Adrenal gland (tissue), 19 donors: ENCODE measurements around the gene MYO5B. TPM values are rescaled to one million over a fixed set of nuclear protein-coding genes. Genes with fewer than 3 reads are reported as not detected.
"Not testable (repeated sequence)": the region's sequence is repeated elsewhere in the genome, so short reads cannot be mapped to it uniquely, and the experiment has no call there.

Source experiments
- DNase-seq, 7 donors: peaks; one replicate each; pipeline ENCODE4 v3.0.0-alpha.2; 2019 to 2020
- H3K27ac ChIP-seq, 5 donors: fragments of 200-600 bp; sonication (generic) in 4 of 5; 1 replicate in 3 of 5; 2 replicates in 2 of 5; pipeline versions ENCODE4 v1.5.1 to v1.8.0; 2016 to 2020; ENCODE audit warnings: mild to moderate bottlenecking in 1 of 5
- H3K27me3 ChIP-seq: fragments of 200-600 bp; 2 replicates; pipeline ENCODE4 v1.8.0; 2021
- H3K36me3 ChIP-seq, 2 donors: fragments of 200-600 bp; replicated peaks in 1 of 2; 1 replicate in 1 of 2; 2 replicates in 1 of 2; pipeline versions ENCODE4 v1.5.1 to v1.8.0; 2018 to 2022
- H3K4me1 ChIP-seq, 2 donors: fragments of 200-600 bp; replicated peaks in 1 of 2; 1 replicate in 1 of 2; 2 replicates in 1 of 2; pipeline versions ENCODE4 v1.5.1 to v1.8.0; 2018 to 2021
- H3K4me3 ChIP-seq, 4 donors: fragments of 200-600 bp; sonication (generic) in 3 of 4; one replicate each; pipeline ENCODE4 v1.5.1; 2016 to 2018
- H3K9me3 ChIP-seq, 3 donors: fragments of 200-600 bp; sonication (generic) in 1 of 3; replicated peaks in 1 of 3; 1 replicate in 2 of 3; 2 replicates in 1 of 3; pipeline versions ENCODE4 v1.5.1 to v1.8.0; 2016 to 2021
- CTCF ChIP-seq, 6 experiments: fragments of 450-650 bp in 4 of 6; fragments of 200-600 bp in 2 of 6; sonication (generic) in 1 of 6; IDR thresholded peaks; 1 replicate in 5 of 6; 2 replicates in 1 of 6; pipeline versions ENCODE4 v1.5.1 to v1.8.0; 2016 to 2021; ENCODE audit warnings: antibody characterized with exemption in 6 of 6, mild to moderate bottlenecking in 2 of 6, moderate library complexity in 1 of 6
- POLR2A ChIP-seq, 2 donors: fragments of 450-650 bp; IDR thresholded peaks; one replicate each; pipeline ENCODE4 v1.6.1; 2017; ENCODE audit warnings: antibody characterized with exemption in 2 of 2, mild to moderate bottlenecking in 2 of 2, moderate library complexity in 1 of 2
- WGBS, 4 donors: extraction: QIAGEN DNeasy Blood & Tissue Kit in 2 of 4; methylation state at CpG; one replicate each; pipeline versions ENCODE4 v1.1.5 to v1.1.7; 2013 to 2017; 5-methylcytosine and 5-hydroxymethylcytosine counted together
- intact Hi-C, 2 donors: fragments of 100-400 bp; cut with DNase I; formaldehyde crosslinking; loops; one replicate each; pipeline versions ENCODE4 v1.14.1 to v1.15.0; 2022 to 2023
- long read RNA-seq, 10 donors: library from polyadenylated mRNA in 3 of 10; unstranded in 2 of 10; stranded (forward) in 1 of 10; transcript quantifications; one replicate each; pipeline ENCODE4 v2.0.0 and lab custom pipeline, GENCODE V29; 2021 to 2026
- polyA plus RNA-seq, 3 donors: library from polyadenylated mRNA; stranded (reverse); fragments of 200-250 nt in 2 of 3; fragments of 350-450 nt in 1 of 3; fragmentation: Illumina TruSeq in 1 of 3; extraction: RNeasy Lipid Tissue Mini Kit (QIAGEN cat#74804) in 1 of 3; gene quantifications; one replicate each; pipeline ENCODE4 v1.2.3, GENCODE V29; 2013 to 2014
- total RNA-seq, 9 donors: library from RNA; depleted of rRNA in 4 of 9; stranded (reverse); fragments of >200 nt in 4 of 9; fragments of 120-200 nt in 1 of 9; fragmentation: NEBNext Ultra II Directional in 1 of 9; extraction: Animal tissue kit (Norgen Biotek cat#: 25700) in 1 of 9; gene quantifications; one replicate each; pipeline versions ENCODE4 v1.1.0 to v1.2.4, GENCODE V29; 2013 to 2023
- donor health status: healthy with polysubstance abuse.
- donor health status: Bipolar disorder and iron deficiency.
- donor health status: DM: yes; HTN: yes; CAD: no.
- donor health status: DM: no; HTN: no; CAD: no.
- donor health status: DM: no; HTN: no; CAD: no.
- donor health status: DM: yes; HTN: yes; CAD: no.

Gene MYO5B
- total RNA-seq (1 to 10 TPM in 8 of 9 donors, under 1 TPM in 1; 0.61 to 9.3 (median 3.7) TPM), polyA plus RNA-seq (1 to 10 TPM; 1.6 to 2.8 (median 1.8) TPM)
- long read RNA-seq, donor 1: 0 reads
- long read RNA-seq, donor 2: 0 reads
- long read RNA-seq, donor 3: 0 reads
- long read RNA-seq, donor 4, partial matches to known transcripts: 0 of 1 reads
- long read RNA-seq, donor 4, other reads (novel, unspliced or antisense): 1 of 1 reads
- long read RNA-seq, donor 5: 0 reads
- long read RNA-seq, donor 6, partial matches to known transcripts: 1 of 2 reads
- long read RNA-seq, donor 6, other reads (novel, unspliced or antisense): 1 of 2 reads
- long read RNA-seq, donor 7: 0 reads
- long read RNA-seq, donor 8: 0 reads
- long read RNA-seq, donor 9: 0 reads
- long read RNA-seq, donor 10: 0 reads

GRCh38 chr18:50194631-50195532, at the start of gene MYO5B:
MYO5B (minus strand) TSS chr18:50195147; CDS start chr18:50194793, 354 bp downstream.
- no peak for TF ChIP-seq POLR2A (IDR thresholded peaks at IDR 0.05)
- peak in 3 of 6 experiments; percentile 48 to 62 (median 55) for TF ChIP-seq CTCF (IDR thresholded peaks at IDR 0.05)
- Histone ChIP-seq H3K4me1 (peaks cover 10 to 13% of the 10 kb centered on the region in 2 donors), H3K27ac (no peak within 1 kb of the TSS), H3K4me3 (peak within 1 kb of the TSS in 2 of 4 donors; percentile 34 to 67), H3K36me3 (no peaks in the 10 kb centered on the region), H3K9me3 (no peaks in the 10 kb centered on the region), H3K27me3 (peaks cover 16% of the 10 kb centered on the region)
- 1 to 25% (median 3%) methylated on average over 6 to 114 of the region's 115 CpGs for WGBS, 4 donors
- DNase-seq: peak in 6 of 7 donors; percentile 34 to 55 (median 46)
- intact Hi-C loops: loop anchor here in 1 of 2 donors (10.0 kb wide), 1 partner anchor 190 kb away; no protein-coding TSS in a partner anchor

GRCh38 chr18:50241768-50242167, 46.8 kb upstream of the MYO5B start:
- H3K9me3 ChIP-seq, intact Hi-C loops, DNase-seq, H3K36me3 ChIP-seq, H3K27ac ChIP-seq, H3K4me1 ChIP-seq, H3K4me3 ChIP-seq, H3K27me3 ChIP-seq: not testable (repeated sequence)
- 73 to 88% (median 77%) methylated on average over 8 of the region's 8 CpGs for WGBS, 4 donors

- intact Hi-C loops: no loop called here
- no peak for TF ChIP-seq CTCF (IDR thresholded peaks at IDR 0.05)
- no peak for TF ChIP-seq POLR2A (IDR thresholded peaks at IDR 0.05)
- Histone ChIP-seq H3K4me1 (no peaks in the 10 kb centered on the region), H3K9me3 (peaks cover 0 to 4% (median 0%) of the 10 kb centered on the region in 3 donors), H3K36me3 (no peaks in the 10 kb centered on the region), H3K27ac (no peak overlapping the region), H3K4me3 (no peak overlapping the region), H3K27me3 (no peaks in the 10 kb centered on the region)
- WGBS, 4 donors: 85 to 90% (median 89%) methylated on average over 3 of the region's 3 CpGs
- DNase-seq: no peak
Measured at GRCh38 chr18:50240080-50240563, 45.2 kb upstream of the MYO5B start.

- peaks cover 3% of the 10 kb centered on the region for H3K27me3 ChIP-seq
- 65 to 81% (median 73%) methylated on average over 2 of the region's 2 CpGs for WGBS, 4 donors
- H3K27ac ChIP-seq: no peak overlapping the region
- H3K9me3 ChIP-seq: no peaks in the 10 kb centered on the region
- no peaks in the 10 kb centered on the region for H3K4me1 ChIP-seq
- intact Hi-C loops: no loop called here
- TF ChIP-seq CTCF (IDR thresholded peaks at IDR 0.05): no peak
- TF ChIP-seq POLR2A (IDR thresholded peaks at IDR 0.05): no peak
- DNase-seq: no peak
- H3K4me3 ChIP-seq: no peak overlapping the region
- no peaks in the 10 kb centered on the region for H3K36me3 ChIP-seq
Measured at GRCh38 chr18:50232419-50232818, 37.5 kb upstream of the MYO5B start.
